ENCODE data around the gene CRYZL1.

CRYZL1 gene

GRCh38 chr21:33557447-33557846, 84.1 kb downstream of the CRYZL1 start:
- DNase-seq, result no peak

GRCh38 chr21:33554982-33555344, 86.6 kb downstream of the CRYZL1 start:
- DNase-seq, result no peak

- DNase-seq, result no peak
These were observed 87.1 kb downstream of the CRYZL1 start for GRCh38 chr21:33554236-33554981.

- no peak for DNase-seq
These were observed 88.4 kb downstream of the CRYZL1 start for GRCh38 chr21:33552999-33553598.

GRCh38 chr21:33552093-33552998, 89.2 kb downstream of the CRYZL1 start:
- peak in 2 of 3 donors; percentile 30 to 31 for DNase-seq

GRCh38 chr21:33551664-33552063, 89.9 kb downstream of the CRYZL1 start:
- no peak for DNase-seq

GRCh38 chr21:33550772-33551660, 90.5 kb downstream of the CRYZL1 start:
- no peak for DNase-seq

- no peak for DNase-seq
These were observed 91.4 kb downstream of the CRYZL1 start for GRCh38 chr21:33549848-33550771.

- DNase-seq, result peak; percentile 58 to 68 (median 63)
These were observed 95.5 kb downstream of the CRYZL1 start for GRCh38 chr21:33546086-33546485.

- DNase-seq, result no peak
These were observed 96.9 kb downstream of the CRYZL1 start for GRCh38 chr21:33544451-33545195.

GRCh38 chr21:33543505-33544129, 97.9 kb downstream of the CRYZL1 start:
- DNase-seq, result peak; percentile 75 to 89 (median 76)

- peak; percentile 98 to 99 (median 99) for DNase-seq
These were observed 98.7 kb downstream of the CRYZL1 start, which contains the start of gene SON for GRCh38 chr21:33542640-33543504. SON (plus strand) TSS chr21:33543038; CDS start chr21:33543093, 55 bp downstream.

GRCh38 chr21:33541756-33542639, 99.5 kb downstream of the CRYZL1 start, which contains the start of gene GART:
GART (minus strand) TSS chr21:33542117; CDS start chr21:33539315, 2,802 bp downstream.
- peak; percentile 78 to 93 (median 85) for DNase-seq

- peak in 1 of 3 donors; percentile 16 for DNase-seq
These were observed 100.3 kb downstream of the CRYZL1 start for GRCh38 chr21:33541105-33541711.

- DNase-seq, result no peak
These were observed 100.8 kb downstream of the CRYZL1 start for GRCh38 chr21:33540711-33541104.

- no peak for DNase-seq
These were observed 101.9 kb downstream of the CRYZL1 start for GRCh38 chr21:33539616-33540015.
